HTERT RPE-1 (cell line): ENCODE data around the gene DYSF.
"Not testable (repeated sequence)": the region's sequence is repeated elsewhere in the genome, so short reads cannot be mapped to it uniquely, and the experiment has no call there.

Experiments used
- in situ Hi-C: fragments of 300-500 bp; cut with MboI; formaldehyde crosslinking; loops from 4 replicates; pipeline ENCODE4 v1.14.3; 2020; ENCODE audit warnings: low sequenced_read_pairs

Gene DYSF

GRCh38 chr2:71453404-71454220, at the start of gene DYSF:
DYSF (plus strand) TSS chr2:71453561.
- in situ Hi-C loops = no loop called here

- in situ Hi-C loops = no loop called here
These were observed 43.8 kb upstream of the DYSF start for GRCh38 chr2:71409611-71410010.

GRCh38 chr2:71410696-71411095, 42.7 kb upstream of the DYSF start:
- in situ Hi-C loops = no loop called here

- in situ Hi-C loops = not testable (repeated sequence)
These were observed 36.5 kb upstream of the DYSF start for GRCh38 chr2:71416866-71417265.

- in situ Hi-C loops = no loop called here
These were observed 35.8 kb upstream of the DYSF start for GRCh38 chr2:71417300-71418202.

- in situ Hi-C loops = no loop called here
These were observed 34.2 kb upstream of the DYSF start for GRCh38 chr2:71419145-71419544.

GRCh38 chr2:71419976-71420375, 33.4 kb upstream of the DYSF start:
- in situ Hi-C loops = no loop called here

- in situ Hi-C loops = no loop called here
These were observed 30.6 kb upstream of the DYSF start for GRCh38 chr2:71422786-71423185.

GRCh38 chr2:71423817-71424420, 29.4 kb upstream of the DYSF start:
- in situ Hi-C loops = no loop called here

GRCh38 chr2:71426721-71427120, 26.6 kb upstream of the DYSF start:
- in situ Hi-C loops = no loop called here

GRCh38 chr2:71428472-71429383, 24.6 kb upstream of the DYSF start:
- in situ Hi-C loops = no loop called here

- in situ Hi-C loops = not testable (repeated sequence)
These were observed 8.2 kb upstream of the DYSF start for GRCh38 chr2:71445142-71445541.

- in situ Hi-C loops = no loop called here
These were observed 6.9 kb upstream of the DYSF start for GRCh38 chr2:71446505-71446904.

GRCh38 chr2:71449343-71449742, 4.0 kb upstream of the DYSF start:
- in situ Hi-C loops = no loop called here

GRCh38 chr2:71451705-71452104, 1.7 kb upstream of the DYSF start:
- in situ Hi-C loops = no loop called here

GRCh38 chr2:71452565-71452964, 796 bp upstream of the DYSF start:
- in situ Hi-C loops = no loop called here

- in situ Hi-C loops = no loop called here
These were observed 1.1 kb downstream of the DYSF start for GRCh38 chr2:71454221-71455010.

- in situ Hi-C loops = no loop called here
These were observed 1.8 kb downstream of the DYSF start for GRCh38 chr2:71455011-71455740.
